CD14-positive monocyte (primary cell): ENCODE measurements around the gene KDM4C. TPM values are rescaled to one million over a fixed set of nuclear protein-coding genes. Genes with fewer than 3 reads are reported as not detected.

ENCODE experiments used
- DNase-seq, 3 donors: peaks; one replicate each; pipeline ENCODE4 v3.0.0-alpha.2; 2011 to 2022
- H2AFZ ChIP-seq: 2 replicates; pipeline ENCODE4 v1.6.0; 2012; ENCODE audit warnings: mild to moderate bottlenecking, low read depth, low read length, inconsistent platforms; ENCODE audit not compliant: insufficient read depth, poor library complexity, severe bottlenecking
- H3K27ac ChIP-seq, 2 donors: 1 replicate in 1 of 2; 2 replicates in 1 of 2; pipeline ENCODE4 v1.5.1; 2012 to 2013; ENCODE audit warnings: low read length in 2 of 2, control low read depth in 1 of 2, inconsistent platforms in 1 of 2, low read depth in 1 of 2, mild to moderate bottlenecking in 1 of 2
- H3K27me3 ChIP-seq, 2 donors: one replicate each; pipeline versions ENCODE4 v1.6.0 to v1.6.1; 2011 to 2013; ENCODE audit warnings: low read length in 2 of 2; ENCODE audit not compliant: control insufficient read depth in 2 of 2, insufficient read depth in 2 of 2
- H3K36me3 ChIP-seq, 2 donors: replicated peaks in 1 of 2; 1 replicate in 1 of 2; 2 replicates in 1 of 2; pipeline versions ENCODE4 v1.5.1 to v1.6.1; 2012 to 2013; ENCODE audit warnings: low read length in 2 of 2, control low read depth in 1 of 2, inconsistent platforms in 1 of 2, mild to moderate bottlenecking in 1 of 2; ENCODE audit not compliant: insufficient read depth in 2 of 2, control insufficient read depth in 1 of 2
- H3K4me1 ChIP-seq, 2 donors: 1 replicate in 1 of 2; 2 replicates in 1 of 2; pipeline versions ENCODE4 v1.5.1 to v1.6.1; 2012 to 2013; ENCODE audit warnings: low read length in 2 of 2, control low read depth in 1 of 2, inconsistent platforms in 1 of 2, mild to moderate bottlenecking in 1 of 2, moderate library complexity in 1 of 2; ENCODE audit not compliant: insufficient read depth in 2 of 2, control insufficient read depth in 1 of 2
- H3K4me2 ChIP-seq: replicated peaks from 2 replicates; pipeline ENCODE3; 2012; ENCODE audit warnings: low read length, moderate library complexity, mild to moderate bottlenecking; ENCODE audit not compliant: poor library complexity, severe bottlenecking; ENCODE audit errors: extremely low read depth
- H3K4me3 ChIP-seq, 3 experiments: fragments of 200-600 bp in 1 of 3; sonication (generic) in 1 of 3; replicated peaks in 1 of 3; 1 replicate in 2 of 3; 2 replicates in 1 of 3; pipeline ENCODE4 v1.5.1; 2011 to 2013; ENCODE audit warnings: low read length in 3 of 3, mild to moderate bottlenecking in 3 of 3, control low read depth in 2 of 3, low read depth in 2 of 3, inconsistent platforms in 1 of 3, moderate library complexity in 1 of 3
- H3K79me2 ChIP-seq: 2 replicates; pipeline ENCODE4 v1.6.0; 2012; ENCODE audit warnings: mild to moderate bottlenecking, control low read depth, inconsistent platforms, low read length, moderate library complexity; ENCODE audit not compliant: insufficient read depth
- H3K9ac ChIP-seq: 2 replicates; pipeline ENCODE4 v1.6.0; 2017; ENCODE audit warnings: low read length, mild to moderate bottlenecking; ENCODE audit not compliant: insufficient read depth, poor library complexity, severe bottlenecking
- H3K9me3 ChIP-seq, 2 donors: replicated peaks in 1 of 2; 1 replicate in 1 of 2; 2 replicates in 1 of 2; pipeline versions ENCODE4 v1.5.1 to v1.6.1; 2012 to 2013; ENCODE audit warnings: low read length in 2 of 2, control low read depth in 1 of 2; ENCODE audit not compliant: control insufficient read depth in 1 of 2, insufficient read depth in 1 of 2
- H4K20me1 ChIP-seq: 2 replicates; pipeline ENCODE4 v1.6.0; 2012; ENCODE audit warnings: mild to moderate bottlenecking, low read length, control low read depth, moderate library complexity; ENCODE audit not compliant: insufficient read depth
- H3K27ac Mint-ChIP-seq, 7 donors: one replicate each; pipeline ENCODE4 v1.8.0; 2020; ENCODE audit warnings: mild to moderate bottlenecking in 7 of 7, mixed read lengths in 7 of 7, moderate library complexity in 6 of 7, inconsistent platforms in 2 of 7
- H3K27me3 Mint-ChIP-seq, 3 donors: one replicate each; pipeline ENCODE4 v1.8.0; 2021 to 2022; ENCODE audit warnings: low read depth in 3 of 3, mild to moderate bottlenecking in 3 of 3, mixed read lengths in 3 of 3, moderate library complexity in 3 of 3, inconsistent platforms in 1 of 3
- H3K36me3 Mint-ChIP-seq, 2 donors: one replicate each; pipeline ENCODE4 v1.8.0; 2020; ENCODE audit warnings: mixed read lengths in 2 of 2, inconsistent platforms in 1 of 2, mild to moderate bottlenecking in 1 of 2
- H3K4me1 Mint-ChIP-seq: one replicate; pipeline ENCODE4 v1.8.0; 2020; ENCODE audit warnings: mild to moderate bottlenecking, mixed read lengths
- H3K4me3 Mint-ChIP-seq, 2 donors: one replicate each; pipeline ENCODE4 v1.8.0; 2020; ENCODE audit warnings: mild to moderate bottlenecking in 2 of 2, mixed read lengths in 2 of 2, moderate library complexity in 1 of 2
- H3K9me3 Mint-ChIP-seq, 7 donors: one replicate each; pipeline ENCODE4 v1.8.0; 2020 to 2022; ENCODE audit warnings: mixed read lengths in 7 of 7, mild to moderate bottlenecking in 6 of 7, moderate library complexity in 6 of 7, inconsistent platforms in 2 of 7
- CTCF ChIP-seq: fragments of 200-600 bp; IDR thresholded peaks from one replicate; pipeline ENCODE4 v1.8.0; 2022; ENCODE audit warnings: antibody characterized with exemption, mild to moderate bottlenecking
- WGBS: methylation state at CpG from one replicate; pipeline ENCODE4 v1.1.5; 2013; ENCODE audit warnings: missing lambda C conversion rate; ENCODE audit not compliant: insufficient coverage; 5-methylcytosine and 5-hydroxymethylcytosine counted together
- intact Hi-C, 2 donors: fragments of 100-400 bp; cut with micrococcal nuclease; formaldehyde crosslinking; loops; one replicate each; pipeline versions ENCODE4 v1.15.0 to v1.15.1; 2023
- polyA plus RNA-seq, 3 donors: library from polyadenylated mRNA; depleted of rRNA in 1 of 3; unstranded in 2 of 3; stranded (reverse) in 1 of 3; fragments of 300-500 nt in 2 of 3; fragments of >200 nt in 1 of 3; fragmentation: Illumina TruSeq in 2 of 3; gene quantifications; 1 replicate in 2 of 3; 2 replicates in 1 of 3; pipeline ENCODE4 v1.2.3, GENCODE V29; 2012 to 2021

KDM4C gene
- polyA plus RNA-seq, 3 donors: 15.2 to 36.2 (median 17.1) TPM

- DNase-seq: no peak
- Mint-ChIP-seq H3K9me3 (no peaks in the 10 kb centered on the region), H3K36me3 (peaks cover 35 to 40% of the 10 kb centered on the region in 2 donors), H3K27me3 (peaks cover 0 to 1% (median 0%) of the 10 kb centered on the region in 3 donors), H3K27ac (peak overlapping the region in 1 of 7 donors; percentile 33), H3K4me1 (peaks cover 1% of the 10 kb centered on the region), H3K4me3 (no peak overlapping the region)
- H3K79me2 ChIP-seq: no peaks in the 10 kb centered on the region
- no peak overlapping the region for H2AFZ ChIP-seq
- no peaks in the 10 kb centered on the region for H3K27me3 ChIP-seq
- no peaks in the 10 kb centered on the region for H3K9me3 ChIP-seq
- H3K4me1 ChIP-seq: no peaks in the 10 kb centered on the region
- intact Hi-C loops: no loop called here
- TF ChIP-seq CTCF: no peak
- no peak overlapping the region for H3K4me2 ChIP-seq
- peaks cover 9% of the 10 kb centered on the region for H4K20me1 ChIP-seq
- peaks cover 25 to 39% of the 10 kb centered on the region in 2 donors for H3K36me3 ChIP-seq
- no peak overlapping the region for H3K9ac ChIP-seq
- no peak overlapping the region for H3K27ac ChIP-seq
- no peak overlapping the region for H3K4me3 ChIP-seq
- no CpG with 5 or more reads among the region's 2 CpGs for WGBS
Measured at GRCh38 chr9:6978591-6978990, 220.8 kb downstream of the KDM4C start.

GRCh38 chr9:6984941-6985578 is 227.3 kb downstream of the KDM4C start:
- peaks cover 66 to 92% of the 10 kb centered on the region in 2 donors for H3K36me3 ChIP-seq
- 93% methylated on average over 2 of the region's 3 CpGs for WGBS
- intact Hi-C loops: no loop called here

More at GRCh38 chr9:6984941-6985578, 227.3 kb downstream of the KDM4C start:
- H3K27ac ChIP-seq: no peak overlapping the region
- Mint-ChIP-seq H3K9me3 (peaks cover 0 to 3% (median 0%) of the 10 kb centered on the region in 7 donors), H3K27ac (peak overlapping the region in 1 of 7 donors; percentile 13), H3K4me3 (no peak overlapping the region), H3K36me3 (peaks cover 72 to 73% of the 10 kb centered on the region in 2 donors), H3K27me3 (peaks cover 0 to 1% (median 0%) of the 10 kb centered on the region in 3 donors), H3K4me1 (no peaks in the 10 kb centered on the region)
- no peaks in the 10 kb centered on the region for H4K20me1 ChIP-seq
- H2AFZ ChIP-seq: no peak overlapping the region
- H3K9ac ChIP-seq: no peak overlapping the region
- TF ChIP-seq CTCF: no peak
- DNase-seq: no peak
- no peak overlapping the region for H3K4me3 ChIP-seq
- no peaks in the 10 kb centered on the region for H3K9me3 ChIP-seq
- H3K79me2 ChIP-seq: no peaks in the 10 kb centered on the region
- H3K4me1 ChIP-seq: no peaks in the 10 kb centered on the region
- H3K4me2 ChIP-seq: no peak overlapping the region
- no peaks in the 10 kb centered on the region for H3K27me3 ChIP-seq
